Esophagus muscularis mucosa (tissue), 4 donors: Measurements from ENCODE around the gene SRMS. TPM values are rescaled to one million over a fixed set of nuclear protein-coding genes. Genes with fewer than 3 reads are reported as not detected.

Experiments used
- DNase-seq: peaks from one replicate; pipeline ENCODE4 v3.0.0-alpha.2; 2017; ENCODE audit errors: extremely low spot score
- H3K27ac ChIP-seq, 4 donors: fragments of 200-600 bp; sonication (generic); replicated peaks in 1 of 4; 1 replicate in 3 of 4; 2 replicates in 1 of 4; pipeline ENCODE4 v1.5.1; 2016 to 2019; ENCODE audit warnings: mild to moderate bottlenecking in 1 of 4
- H3K27me3 ChIP-seq, 4 donors: fragments of 200-600 bp; sonication (generic); one replicate each; pipeline versions ENCODE4 v1.5.1 to v1.6.0; 2016 to 2019
- H3K36me3 ChIP-seq, 4 donors: fragments of 200-600 bp; sonication (generic); one replicate each; pipeline ENCODE4 v1.5.1; 2016 to 2019
- H3K4me1 ChIP-seq, 4 donors: fragments of 200-600 bp; sonication (generic); one replicate each; pipeline ENCODE4 v1.5.1; 2016 to 2019
- H3K4me3 ChIP-seq, 4 donors: fragments of 200-600 bp; sonication (generic); 1 replicate in 2 of 4; 2 replicates in 2 of 4; pipeline ENCODE4 v1.5.1; 2016 to 2019; ENCODE audit warnings: mild to moderate bottlenecking in 4 of 4, moderate library complexity in 1 of 4
- H3K9me3 ChIP-seq, 4 donors: fragments of 200-600 bp; sonication (generic); 1 replicate in 3 of 4; 2 replicates in 1 of 4; pipeline ENCODE4 v1.5.1; 2016 to 2019
- EP300 ChIP-seq: sonication (generic); formaldehyde crosslinking; IDR thresholded peaks from one replicate; pipeline ENCODE4 v1.6.1; 2017; ENCODE audit warnings: antibody characterized with exemption
- POLR2A ChIP-seq: fragments of 450-650 bp; IDR thresholded peaks from one replicate; pipeline ENCODE4 v1.6.1; 2017; ENCODE audit warnings: antibody characterized with exemption, moderate library complexity, mild to moderate bottlenecking, low read depth
- POLR2AphosphoS5 ChIP-seq, 2 donors: sonication (generic); formaldehyde crosslinking; IDR thresholded peaks; one replicate each; pipeline ENCODE4 v1.6.1; 2017; ENCODE audit warnings: antibody characterized with exemption in 2 of 2
- WGBS: methylation state at CpG from one replicate; pipeline ENCODE4 v1.1.5; 2018; 5-methylcytosine and 5-hydroxymethylcytosine counted together
- intact Hi-C: fragments of 100-400 bp; cut with DNase I; formaldehyde crosslinking; loops from one replicate; pipeline ENCODE4 v1.15.1; 2023
- total RNA-seq, 4 donors: library from RNA; depleted of rRNA; stranded (reverse); fragments of >200 nt; gene quantifications; one replicate each; pipeline versions ENCODE4 v1.1.0 to v1.2.1, GENCODE V29; 2016
- TF ChIP-seq, protein P1 (sequence below), 3 experiments: fragments of 200-600 bp in 2 of 3; fragments of 450-650 bp in 1 of 3; sonication (generic) in 2 of 3; IDR thresholded peaks; one replicate each; pipeline ENCODE4 v1.5.1; 2017 to 2019; ENCODE audit warnings: antibody characterized with exemption in 3 of 3, mild to moderate bottlenecking in 2 of 3, moderate library complexity in 1 of 3

Gene SRMS
- total RNA-seq, 4 donors from 2014 or later: not detected

DNA sequence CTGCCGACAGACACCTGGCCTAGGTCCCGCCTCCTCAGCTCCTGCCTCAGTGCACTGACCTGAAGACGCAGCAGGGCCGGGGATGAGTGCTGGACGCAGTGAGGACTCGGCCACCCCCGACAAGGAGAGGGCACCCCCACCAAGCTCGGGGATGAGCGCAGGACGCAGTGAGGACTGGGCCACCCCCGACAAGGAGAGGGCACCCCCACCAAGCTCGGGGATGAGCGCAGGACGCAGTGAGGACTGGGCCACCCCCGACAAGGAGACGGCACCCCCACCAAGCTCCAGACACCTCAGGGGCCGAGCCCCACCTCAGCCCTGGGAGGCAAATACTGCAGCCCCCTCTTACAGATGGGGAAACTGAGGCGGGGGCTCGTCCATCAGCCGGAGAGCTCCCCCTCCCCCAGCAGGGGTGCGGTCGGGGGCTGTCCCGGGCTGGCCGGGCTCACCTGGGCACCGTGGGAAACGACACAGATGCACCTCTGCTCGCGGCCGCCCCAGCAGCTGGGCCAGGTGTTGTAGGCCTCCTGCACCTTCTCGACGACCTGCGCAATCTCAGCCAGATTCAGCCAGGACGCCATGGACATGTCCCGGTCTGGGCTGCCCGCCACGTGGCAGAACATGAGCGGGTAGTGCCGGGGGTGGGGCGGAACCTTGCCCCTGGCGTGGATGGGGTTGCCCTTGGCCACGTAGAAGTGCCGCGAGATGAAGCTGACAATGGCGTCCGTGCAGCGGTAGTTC is 19.0 kb upstream of the SRMS start:
- no peak for DNase-seq
- intact Hi-C loops: no loop called here
- TF ChIP-seq POLR2AphosphoS5 (IDR thresholded peaks at IDR 0.05) (no peak), POLR2A (no peak), EP300 (no peak)
- TF ChIP-seq, protein P1, sequence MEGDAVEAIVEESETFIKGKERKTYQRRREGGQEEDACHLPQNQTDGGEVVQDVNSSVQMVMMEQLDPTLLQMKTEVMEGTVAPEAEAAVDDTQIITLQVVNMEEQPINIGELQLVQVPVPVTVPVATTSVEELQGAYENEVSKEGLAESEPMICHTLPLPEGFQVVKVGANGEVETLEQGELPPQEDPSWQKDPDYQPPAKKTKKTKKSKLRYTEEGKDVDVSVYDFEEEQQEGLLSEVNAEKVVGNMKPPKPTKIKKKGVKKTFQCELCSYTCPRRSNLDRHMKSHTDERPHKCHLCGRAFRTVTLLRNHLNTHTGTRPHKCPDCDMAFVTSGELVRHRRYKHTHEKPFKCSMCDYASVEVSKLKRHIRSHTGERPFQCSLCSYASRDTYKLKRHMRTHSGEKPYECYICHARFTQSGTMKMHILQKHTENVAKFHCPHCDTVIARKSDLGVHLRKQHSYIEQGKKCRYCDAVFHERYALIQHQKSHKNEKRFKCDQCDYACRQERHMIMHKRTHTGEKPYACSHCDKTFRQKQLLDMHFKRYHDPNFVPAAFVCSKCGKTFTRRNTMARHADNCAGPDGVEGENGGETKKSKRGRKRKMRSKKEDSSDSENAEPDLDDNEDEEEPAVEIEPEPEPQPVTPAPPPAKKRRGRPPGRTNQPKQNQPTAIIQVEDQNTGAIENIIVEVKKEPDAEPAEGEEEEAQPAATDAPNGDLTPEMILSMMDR (IDR thresholded peaks at IDR 0.05): no peak
- H3K9me3 ChIP-seq: no peaks in the 10 kb centered on the region
- H3K4me1 ChIP-seq: peaks cover 0 to 7% (median 3%) of the 10 kb centered on the region in 4 donors
- no peak overlapping the region for H3K27ac ChIP-seq
- 94% methylated on average over 26 of the region's 46 CpGs for WGBS
- no peak overlapping the region for H3K4me3 ChIP-seq
- H3K27me3 ChIP-seq: no peaks in the 10 kb centered on the region
- H3K36me3 ChIP-seq: peaks cover 13 to 76% (median 62%) of the 10 kb centered on the region in 4 donors

DNA sequence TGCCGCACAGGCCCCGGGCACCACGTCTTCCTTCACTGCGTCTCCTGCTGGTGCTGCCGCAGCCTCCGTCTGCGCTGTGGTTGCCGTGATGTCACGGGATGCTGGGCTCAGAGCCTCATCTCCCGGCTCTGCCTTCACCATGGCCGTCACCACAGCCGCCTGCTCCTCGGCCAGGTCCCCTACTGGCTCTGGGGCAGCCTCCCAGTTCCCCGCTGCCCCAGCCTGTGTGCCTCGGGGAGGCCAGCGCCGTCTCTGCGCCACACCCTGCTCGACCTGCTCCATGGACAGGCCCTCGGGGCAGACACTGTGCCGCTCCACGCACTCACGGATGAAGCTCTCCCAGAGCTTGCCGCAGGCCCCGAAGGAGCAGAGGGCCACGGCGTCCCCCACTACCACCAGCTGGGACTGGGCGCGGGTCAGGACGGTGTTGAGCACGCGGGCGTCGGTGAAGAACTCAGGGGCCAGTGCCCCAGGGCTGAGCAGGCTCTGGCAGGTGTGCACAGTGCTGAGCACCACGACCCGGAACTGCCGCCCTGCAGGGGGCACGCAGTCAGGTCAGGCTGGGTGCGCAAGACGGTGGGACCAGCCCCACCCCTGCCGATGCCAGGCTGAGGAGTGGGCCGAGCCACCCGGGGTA is 18.3 kb upstream of the SRMS start:
- WGBS: 96% methylated on average over 24 of the region's 43 CpGs
- no peak overlapping the region for H3K27ac ChIP-seq
- intact Hi-C loops: no loop called here
- no peak for TF ChIP-seq POLR2AphosphoS5 (IDR thresholded peaks at IDR 0.05)
- no peak for TF ChIP-seq POLR2A
- TF ChIP-seq, protein P1 (IDR thresholded peaks at IDR 0.05): no peak
- no peak for TF ChIP-seq EP300
- no peak overlapping the region for H3K4me3 ChIP-seq
- DNase-seq: no peak
- no peaks in the 10 kb centered on the region for H3K9me3 ChIP-seq
- H3K27me3 ChIP-seq: no peaks in the 10 kb centered on the region
- peaks cover 0 to 7% (median 3%) of the 10 kb centered on the region in 4 donors for H3K4me1 ChIP-seq
- peaks cover 18 to 83% (median 69%) of the 10 kb centered on the region in 4 donors for H3K36me3 ChIP-seq

- H3K27ac ChIP-seq: no peak overlapping the region
- H3K27me3 ChIP-seq: no peaks in the 10 kb centered on the region
- 92% methylated on average over 37 of the region's 61 CpGs for WGBS
- no peak for TF ChIP-seq POLR2A
- no peak for TF ChIP-seq POLR2AphosphoS5 (IDR thresholded peaks at IDR 0.05)
- TF ChIP-seq, protein P1 (IDR thresholded peaks at IDR 0.05): no peak
- TF ChIP-seq EP300: no peak
- H3K4me1 ChIP-seq: peaks cover 0 to 7% (median 3%) of the 10 kb centered on the region in 4 donors
- intact Hi-C loops: no loop called here
- no peaks in the 10 kb centered on the region for H3K9me3 ChIP-seq
- H3K4me3 ChIP-seq: no peak overlapping the region
- DNase-seq: no peak
- peaks cover 22 to 90% (median 76%) of the 10 kb centered on the region in 4 donors for H3K36me3 ChIP-seq
Observed at GRCh38 chr20:63565021-63565698, 17.6 kb upstream of the SRMS start.

DNA sequence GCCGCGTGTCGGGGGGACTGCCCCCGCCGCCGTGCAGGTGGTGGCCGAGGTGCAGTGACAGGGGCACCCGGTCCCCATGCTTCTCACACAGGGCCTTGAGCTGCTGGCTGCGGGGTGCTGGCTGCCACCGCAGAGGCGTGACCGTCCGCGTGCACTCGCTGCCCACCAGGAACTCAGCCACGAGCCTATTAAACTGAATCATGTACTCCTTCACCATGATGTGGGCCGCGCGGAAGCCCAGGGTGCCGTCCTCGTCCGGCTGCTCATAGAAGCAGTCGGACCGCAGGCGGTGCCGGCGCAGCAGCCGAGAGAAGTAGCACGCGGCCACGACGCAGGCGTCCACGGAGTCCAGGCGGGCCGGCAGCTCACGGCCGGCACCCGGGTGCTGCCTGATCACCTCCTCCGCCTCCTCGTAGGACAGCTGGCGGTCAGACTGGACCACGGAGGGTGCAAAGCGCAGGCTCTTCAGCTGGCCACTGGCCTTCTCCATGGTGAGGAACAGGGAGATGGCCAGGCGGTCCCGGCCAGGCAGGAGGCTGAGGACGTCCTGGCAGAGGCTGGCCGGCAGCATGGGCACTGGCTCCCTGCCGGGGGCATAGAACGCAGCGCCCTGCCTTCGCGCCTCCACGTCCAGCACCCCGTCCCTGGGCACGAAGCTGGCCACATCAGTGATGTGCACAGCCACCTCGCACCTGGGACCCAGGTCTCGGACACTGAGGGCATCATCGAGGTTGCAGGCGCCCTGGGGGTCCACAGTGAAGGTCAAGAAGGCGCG is 16.7 kb upstream of the SRMS start:
- H3K4me3 ChIP-seq: no peak overlapping the region
- DNase-seq: no peak
- intact Hi-C loops: no loop called here
- H3K9me3 ChIP-seq: no peaks in the 10 kb centered on the region
- 97% methylated on average over 19 of the region's 62 CpGs for WGBS
- H3K27me3 ChIP-seq: no peaks in the 10 kb centered on the region
- peaks cover 0 to 7% (median 3%) of the 10 kb centered on the region in 4 donors for H3K4me1 ChIP-seq
- H3K36me3 ChIP-seq: peaks cover 26 to 94% (median 81%) of the 10 kb centered on the region in 4 donors
- no peak overlapping the region for H3K27ac ChIP-seq
- TF ChIP-seq POLR2AphosphoS5 (IDR thresholded peaks at IDR 0.05): no peak
- TF ChIP-seq EP300: no peak
- no peak for TF ChIP-seq POLR2A
- TF ChIP-seq, protein P1 (IDR thresholded peaks at IDR 0.05): no peak
